Neural cell (in vitro differentiated cells): ENCODE results near the gene CUX1. TPM values are rescaled to one million over a fixed set of nuclear protein-coding genes. Genes with fewer than 3 reads are reported as not detected.

ENCODE experiments used
- H2AFZ ChIP-seq: fragments of 200-600, 300-800 bp; sonication (generic), shearing (Covaris generic); 2 replicates; pipeline ENCODE4 v1.6.0; 2014; ENCODE audit warnings: low read depth, mild to moderate bottlenecking, antibody characterized with exemption, low read length, moderate library complexity
- H3F3A ChIP-seq: fragments of 200-600 bp; shearing (Covaris generic); 2 replicates; pipeline ENCODE4 v1.6.1; 2016; ENCODE audit warnings: mild to moderate bottlenecking, moderate library complexity, mixed read lengths, antibody characterized with exemption, low read length; ENCODE audit not compliant: insufficient read depth, poor library complexity, severe bottlenecking
- H3K27ac ChIP-seq: fragments of 200-600, 300-800 bp; sonication (generic), shearing (Covaris generic); 2 replicates; pipeline ENCODE4 v1.5.1; 2014; ENCODE audit warnings: mild to moderate bottlenecking, low read length, moderate library complexity
- H3K27me3 ChIP-seq: fragments of 300-800, 200-600 bp; sonication (generic), shearing (Covaris generic); 2 replicates; pipeline ENCODE4 v1.6.0; 2014; ENCODE audit warnings: mild to moderate bottlenecking, low read depth, low read length, moderate library complexity; ENCODE audit not compliant: insufficient read depth
- H3K36me3 ChIP-seq: fragments of 300-800, 200-600 bp; sonication (generic), shearing (Covaris generic); 2 replicates; pipeline ENCODE4 v1.5.1; 2014; ENCODE audit warnings: mild to moderate bottlenecking, antibody characterized with exemption, low read length, moderate library complexity; ENCODE audit not compliant: insufficient read depth
- H3K4me2 ChIP-seq: fragments of 300-800, 200-600 bp; sonication (generic), shearing (Covaris generic); 2 replicates; pipeline ENCODE4 v1.6.0; 2014; ENCODE audit warnings: mild to moderate bottlenecking, low read length
- H3K4me3 ChIP-seq: fragments of 300-800, 200-600 bp; sonication (generic), shearing (Covaris generic); 2 replicates; pipeline ENCODE4 v1.5.1; 2014; ENCODE audit warnings: mild to moderate bottlenecking, low read length, moderate library complexity
- H3K79me2 ChIP-seq: fragments of 200-600 bp; shearing (Covaris generic); replicated peaks from 2 replicates; pipeline ENCODE4 v1.6.0; 2014; ENCODE audit warnings: mild to moderate bottlenecking, low read length, moderate library complexity; ENCODE audit not compliant: insufficient read depth
- H3K9ac ChIP-seq: fragments of 300-800, 200-600 bp; sonication (generic), shearing (Covaris generic); 2 replicates; pipeline ENCODE4 v1.6.1; 2016; ENCODE audit warnings: mild to moderate bottlenecking, low read length, mixed read lengths
- H3K9me2 ChIP-seq: fragments of 200-600 bp; shearing (Covaris generic); 2 replicates; pipeline ENCODE4 v1.6.1; 2016; ENCODE audit warnings: mild to moderate bottlenecking, low read length, mixed read lengths; ENCODE audit not compliant: insufficient read depth
- H3K9me3 ChIP-seq: fragments of 200-600, 300-800 bp; sonication (generic), shearing (Covaris generic); 2 replicates; pipeline ENCODE4 v1.6.1; 2016; ENCODE audit warnings: mild to moderate bottlenecking, mixed run types, low read length, moderate library complexity, mixed read lengths
- H4K20me1 ChIP-seq: fragments of 200-600 bp; shearing (Covaris generic); 2 replicates; pipeline ENCODE4 v1.6.1; 2016; ENCODE audit warnings: mild to moderate bottlenecking, mixed run types; ENCODE audit not compliant: insufficient read depth
- EP300 ChIP-seq: fragments of 450-650 bp; conservative IDR thresholded peaks from 2 replicates; pipeline ENCODE4 v1.6.1; 2014; ENCODE audit warnings: antibody characterized with exemption, mild to moderate bottlenecking, moderate library complexity; ENCODE audit not compliant: poor library complexity, severe bottlenecking
- EZH2 ChIP-seq: fragments of 200-600, 300-800 bp; shearing (Covaris generic), sonication (generic); IDR thresholded peaks from 2 replicates; pipeline ENCODE4 v1.6.1; 2014; ENCODE audit warnings: antibody characterized with exemption, low read length, borderline replicate concordance, mild to moderate bottlenecking; ENCODE audit not compliant: insufficient read depth, poor library complexity, severe bottlenecking
- MXI1 ChIP-seq: fragments of 450-650 bp; conservative IDR thresholded peaks from 2 replicates; pipeline ENCODE4 v1.6.1; 2014; ENCODE audit warnings: antibody characterized with exemption, mild to moderate bottlenecking; ENCODE audit not compliant: poor library complexity, severe bottlenecking
- POLR2AphosphoS5 ChIP-seq: IDR thresholded peaks from 2 replicates; pipeline ENCODE4 v1.6.1; 2012
- RAD21 ChIP-seq: fragments of 450-650 bp; conservative IDR thresholded peaks from 2 replicates; pipeline ENCODE4 v1.6.1; 2014; ENCODE audit warnings: antibody characterized with exemption, mild to moderate bottlenecking, moderate library complexity
- REST ChIP-seq: IDR thresholded peaks from 2 replicates; pipeline ENCODE4 v1.6.1; 2012; ENCODE audit warnings: borderline replicate concordance
- SMC3 ChIP-seq: fragments of 450-650 bp; conservative IDR thresholded peaks from 2 replicates; pipeline ENCODE4 v1.6.1; 2014; ENCODE audit warnings: antibody characterized with exemption, mild to moderate bottlenecking, moderate library complexity; ENCODE audit not compliant: poor library complexity
- TAF1 ChIP-seq: IDR thresholded peaks from 2 replicates; pipeline ENCODE4 v1.6.1; 2012; ENCODE audit warnings: low read depth
- polyA plus RNA-seq: library from polyadenylated mRNA; depleted of rRNA; stranded (reverse); fragments of >200 nt; gene quantifications from 2 replicates; pipeline ENCODE4 v1.2.3, GENCODE V29; 2014
- TF ChIP-seq, protein P1 (sequence below): fragments of 450-650 bp; IDR thresholded peaks from 2 replicates; pipeline ENCODE4 v1.5.1; 2014; ENCODE audit warnings: antibody characterized with exemption, mild to moderate bottlenecking, moderate library complexity; ENCODE audit not compliant: poor library complexity, severe bottlenecking

The CUX1 gene
- polyA plus RNA-seq, 1 donor from 2014 or later = 26.6 TPM

DNA sequence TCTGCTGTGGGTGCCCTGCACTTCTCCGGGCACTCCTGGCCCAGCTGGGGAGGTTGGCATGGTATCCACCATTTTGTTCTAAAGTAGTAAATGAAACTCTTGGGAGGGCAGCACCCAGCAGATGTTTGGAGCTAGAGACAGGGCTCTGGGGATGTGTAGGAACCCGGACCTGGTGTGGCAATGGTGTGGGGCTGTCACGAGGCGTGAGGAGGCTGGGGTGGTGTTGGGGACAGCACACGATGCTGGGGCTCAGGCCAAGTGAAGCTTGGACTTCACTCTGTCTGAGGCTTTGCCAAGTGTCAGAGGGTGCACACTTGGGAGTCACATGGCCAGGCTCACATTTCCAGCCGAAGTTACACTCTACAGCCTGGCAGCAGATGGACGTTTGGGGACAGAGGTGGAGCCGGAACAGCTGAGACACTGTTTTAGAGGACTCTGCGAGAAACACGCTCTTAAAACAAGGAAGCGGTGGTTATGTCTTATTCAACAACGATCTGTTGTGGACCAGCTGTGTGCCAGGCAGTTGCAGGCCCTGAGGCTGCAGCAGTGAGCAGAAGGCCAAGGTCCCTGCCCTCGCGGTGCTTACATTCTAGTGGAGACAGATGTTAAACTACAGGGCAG, 118.2 kb downstream of the CUX1 start:
- Histone ChIP-seq H3K4me3 (no peak overlapping the region), H4K20me1 (no peaks in the 10 kb centered on the region), H2AFZ (no peak overlapping the region), H3K9ac (no peak overlapping the region), H3K79me2 (peaks cover 7% of the 10 kb centered on the region), H3K36me3 (no peaks in the 10 kb centered on the region), H3K9me2 (no peaks in the 10 kb centered on the region), H3K9me3 (no peaks in the 10 kb centered on the region), H3F3A (peaks cover 3% of the 10 kb centered on the region), H3K27ac (no peak overlapping the region), H3K27me3 (no peaks in the 10 kb centered on the region), H3K4me2 (no peak overlapping the region)
- TF ChIP-seq SMC3 (no peak), REST (no peak), EP300 (no peak), POLR2AphosphoS5 (no peak), RAD21 (no peak), TAF1 (no peak), MXI1 (no peak), EZH2 (no peak)
- TF ChIP-seq, protein P1, sequence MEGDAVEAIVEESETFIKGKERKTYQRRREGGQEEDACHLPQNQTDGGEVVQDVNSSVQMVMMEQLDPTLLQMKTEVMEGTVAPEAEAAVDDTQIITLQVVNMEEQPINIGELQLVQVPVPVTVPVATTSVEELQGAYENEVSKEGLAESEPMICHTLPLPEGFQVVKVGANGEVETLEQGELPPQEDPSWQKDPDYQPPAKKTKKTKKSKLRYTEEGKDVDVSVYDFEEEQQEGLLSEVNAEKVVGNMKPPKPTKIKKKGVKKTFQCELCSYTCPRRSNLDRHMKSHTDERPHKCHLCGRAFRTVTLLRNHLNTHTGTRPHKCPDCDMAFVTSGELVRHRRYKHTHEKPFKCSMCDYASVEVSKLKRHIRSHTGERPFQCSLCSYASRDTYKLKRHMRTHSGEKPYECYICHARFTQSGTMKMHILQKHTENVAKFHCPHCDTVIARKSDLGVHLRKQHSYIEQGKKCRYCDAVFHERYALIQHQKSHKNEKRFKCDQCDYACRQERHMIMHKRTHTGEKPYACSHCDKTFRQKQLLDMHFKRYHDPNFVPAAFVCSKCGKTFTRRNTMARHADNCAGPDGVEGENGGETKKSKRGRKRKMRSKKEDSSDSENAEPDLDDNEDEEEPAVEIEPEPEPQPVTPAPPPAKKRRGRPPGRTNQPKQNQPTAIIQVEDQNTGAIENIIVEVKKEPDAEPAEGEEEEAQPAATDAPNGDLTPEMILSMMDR = no peak

DNA sequence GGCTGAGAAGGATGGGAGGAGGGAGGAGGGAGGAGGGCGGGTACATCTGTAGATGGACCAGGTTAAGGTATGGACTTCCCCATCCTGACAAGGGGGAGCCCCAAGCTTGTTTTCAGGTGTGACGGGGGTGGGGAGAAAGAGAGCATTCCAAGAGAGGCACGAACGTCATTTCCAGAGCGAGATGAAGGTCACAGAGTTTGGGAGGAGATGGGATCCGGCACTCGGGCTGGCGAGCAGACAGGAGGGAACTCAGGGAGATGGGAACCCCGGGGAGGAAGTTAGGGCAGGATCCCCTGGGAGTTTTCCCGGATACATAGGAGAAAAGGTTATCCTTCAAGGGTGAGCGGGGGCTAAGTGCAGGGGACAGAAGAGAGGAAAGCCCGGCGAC, 118.8 kb downstream of the CUX1 start:
- H3K36me3 ChIP-seq = no peaks in the 10 kb centered on the region
- H3K27ac ChIP-seq = no peak overlapping the region
- H3K4me3 ChIP-seq = peak overlapping the region; percentile 37
- H3K9ac ChIP-seq = no peak overlapping the region
- H3K9me2 ChIP-seq = no peaks in the 10 kb centered on the region
- H3F3A ChIP-seq = peaks cover 3% of the 10 kb centered on the region
- TF ChIP-seq EZH2 (no peak), POLR2AphosphoS5 (no peak), REST (no peak), MXI1 (no peak), SMC3 (no peak), TAF1 (no peak), EP300 (no peak), RAD21 (no peak)
- TF ChIP-seq, protein P1 = no peak
- no peaks in the 10 kb centered on the region for H4K20me1 ChIP-seq
- peaks cover 4% of the 10 kb centered on the region for H3K79me2 ChIP-seq
- H3K9me3 ChIP-seq = no peaks in the 10 kb centered on the region
- no peaks in the 10 kb centered on the region for H3K27me3 ChIP-seq
- no peak overlapping the region for H2AFZ ChIP-seq
- H3K4me2 ChIP-seq = no peak overlapping the region
